ENCODE results near the gene OTULIN.

OTULIN gene

GRCh38 chr5:14664270-14665100, at the start of gene OTULIN:
TSS of gene OTULIN (plus strand) at chr5:14664718. CDS start at chr5:14664826, 108 bp downstream.
- DNase-seq (ENCODE audit: low read depth, low spot score) = peak; percentile 91

GRCh38 chr5:14615365-14615764, 49.2 kb upstream of the OTULIN start:
- no peak for TF ChIP-seq CTCF (IDR thresholded peaks at IDR 0.05; ENCODE audit: low read depth, low read length)
- in situ Hi-C loops (cut with HindIII; ENCODE audit: low sequenced_read_pairs) = no loop called here
- no peak for DNase-seq (ENCODE audit: low read depth, low spot score)
- no peak overlapping the region for H3K4me3 ChIP-seq (ENCODE audit: low read depth, low read length)

More at GRCh38 chr5:14664270-14665100, at the start of gene OTULIN:
- peak within 1 kb of the TSS; percentile 69 for H3K4me3 ChIP-seq (ENCODE audit: low read depth, low read length)
- in situ Hi-C loops (cut with HindIII; ENCODE audit: low sequenced_read_pairs) = no loop called here
- TF ChIP-seq CTCF (IDR thresholded peaks at IDR 0.05; ENCODE audit: low read depth, low read length) = no peak

GRCh38 chr5:14617441-14617840, 47.1 kb upstream of the OTULIN start:
- in situ Hi-C loops (cut with HindIII; ENCODE audit: low sequenced_read_pairs) = no loop called here
- no peak for TF ChIP-seq CTCF (IDR thresholded peaks at IDR 0.05; ENCODE audit: low read depth, low read length)
- DNase-seq (ENCODE audit: low read depth, low spot score) = no peak
- no peak overlapping the region for H3K4me3 ChIP-seq (ENCODE audit: low read depth, low read length)

- DNase-seq (ENCODE audit: low read depth, low spot score) = no peak
- in situ Hi-C loops (cut with HindIII; ENCODE audit: low sequenced_read_pairs) = no loop called here
- TF ChIP-seq CTCF (IDR thresholded peaks at IDR 0.05; ENCODE audit: low read depth, low read length) = no peak
- H3K4me3 ChIP-seq (ENCODE audit: low read depth, low read length) = no peak overlapping the region
Observed at GRCh38 chr5:14627270-14627669, 37.2 kb upstream of the OTULIN start.

- no peak overlapping the region for H3K4me3 ChIP-seq (ENCODE audit: low read depth, low read length)
- DNase-seq (ENCODE audit: low read depth, low spot score) = peak; percentile 61
- TF ChIP-seq CTCF (IDR thresholded peaks at IDR 0.05; ENCODE audit: low read depth, low read length) = no peak
- in situ Hi-C loops (cut with HindIII; ENCODE audit: low sequenced_read_pairs) = no loop called here
Observed at GRCh38 chr5:14628346-14628745, 36.2 kb upstream of the OTULIN start.

GRCh38 chr5:14630671-14631070, 33.8 kb upstream of the OTULIN start:
- in situ Hi-C loops (cut with HindIII; ENCODE audit: low sequenced_read_pairs) = no loop called here

More at GRCh38 chr5:14630671-14631070, 33.8 kb upstream of the OTULIN start:
- H3K4me3 ChIP-seq (ENCODE audit: low read depth, low read length) = no peak overlapping the region
- no peak for DNase-seq (ENCODE audit: low read depth, low spot score)
- no peak for TF ChIP-seq CTCF (IDR thresholded peaks at IDR 0.05; ENCODE audit: low read depth, low read length)

Measured in astrocyte of the spinal cord (primary cell).